ENCODE data around the gene HES2. TPM values are rescaled to one million over a fixed set of nuclear protein-coding genes. Genes with fewer than 3 reads are reported as not detected.

Gene HES2
- total RNA-seq, 1 experiment from 2014 or later = 1.2 TPM

- no peak overlapping the region for H2BK20ac ChIP-seq (ENCODE audit: low read depth, low read length, poor library complexity, severe bottlenecking)
- no peak overlapping the region for H2BK12ac ChIP-seq (ENCODE audit: insufficient read length, low read depth, low read length)
- no peak overlapping the region for H3K18ac ChIP-seq (ENCODE audit: insufficient read length, low read depth, low read length)
- peaks cover 16 to 30% of the 10 kb centered on the region in 2 experiments for H3K4me1 Mint-ChIP-seq
- peaks cover 1 to 34% (median 17%) of the 10 kb centered on the region in 3 experiments; a peak in 6 of 7 replicates for H3K36me3 Mint-ChIP-seq (ENCODE audit: insufficient read depth in 1 of 3, low read depth in 3 of 3)
- H4K20me1 ChIP-seq (ENCODE audit: control insufficient read depth, insufficient read depth, insufficient read length) = no peaks in the 10 kb centered on the region
- no peak overlapping the region; a peak in 1 of 7 replicates for H3K27ac Mint-ChIP-seq
- no peaks in the 10 kb centered on the region for H3K9me3 ChIP-seq (ENCODE audit: control insufficient read depth, low read depth, low read length)
- H3K4me3 Mint-ChIP-seq = no peak overlapping the region; a peak in 1 of 5 replicates
- H3K4me1 ChIP-seq (ENCODE audit: insufficient read depth, low read length) = peaks cover 3% of the 10 kb centered on the region; the same call in 1 of the 2 replicates
- H3K27me3 Mint-ChIP-seq (ENCODE audit: low read depth) = no peaks in the 10 kb centered on the region; the same call in 1 of the 2 replicates
- no peak overlapping the region for H3K4me2 ChIP-seq (ENCODE audit: insufficient read depth, insufficient read length, low read length)
- H3K9ac ChIP-seq (ENCODE audit: extremely low read depth, insufficient read length, low read length) = no peak overlapping the region
- H3K23ac ChIP-seq (ENCODE audit: insufficient read length, low read depth, low read length) = no peak overlapping the region
- H4K5ac ChIP-seq (ENCODE audit: insufficient read length, low read depth, low read length) = no peak overlapping the region
- H3K14ac ChIP-seq (ENCODE audit: insufficient read depth, low read length) = no peak overlapping the region
- TF ChIP-seq CTCF (conservative IDR thresholded peaks at IDR 0.05) = no peak
- H3K9me3 Mint-ChIP-seq = no peaks in the 10 kb centered on the region
- no CpG with 5 or more reads among the region's 48 CpGs for WGBS (ENCODE audit: extremely low coverage, insufficient read length, low lambda C conversion rate)
- H3K4ac ChIP-seq (ENCODE audit: low read depth, low read length) = no peak overlapping the region
- H4K91ac ChIP-seq (ENCODE audit: insufficient read length, low read depth, low read length) = no peak overlapping the region
- H4K8ac ChIP-seq (replicated peaks; ENCODE audit: insufficient read length, low read depth, low read length) = no peak overlapping the region
- no peak for DNase-seq
- no peak overlapping the region for H3T11ph ChIP-seq (ENCODE audit: low read length)
- no peak overlapping the region for H2BK15ac ChIP-seq (ENCODE audit: low read depth, low read length)
- no peak overlapping the region for H2AFZ ChIP-seq (ENCODE audit: low read length)
- no peaks in the 10 kb centered on the region for H3K79me2 ChIP-seq (ENCODE audit: insufficient read depth, low read length)
- H2BK5ac ChIP-seq (ENCODE audit: insufficient read length, low read length) = no peak overlapping the region
- no peak overlapping the region for H2BK120ac ChIP-seq (ENCODE audit: low read depth, low read length, poor library complexity, severe bottlenecking)
- no peaks in the 10 kb centered on the region for H3K79me1 ChIP-seq (ENCODE audit: insufficient read depth, low read depth, low read length, poor library complexity, severe bottlenecking)
- no peak overlapping the region for H2AK5ac ChIP-seq (ENCODE audit: insufficient read length, low read length)
- H3K27me3 ChIP-seq (ENCODE audit: insufficient read depth, low read length) = no peaks in the 10 kb centered on the region
- no peak overlapping the region for H3K27ac ChIP-seq (ENCODE audit: insufficient read length, low read depth, low read length)
- no peaks in the 10 kb centered on the region for H3K23me2 ChIP-seq (ENCODE audit: insufficient read length, low read depth, low read length, poor library complexity, severe bottlenecking)
- H3K56ac ChIP-seq (ENCODE audit: insufficient read length, low read depth, low read length) = no peak overlapping the region
Measured at GRCh38 chr1:6461538-6462411, 42.1 kb upstream of the HES2 start.
